Lung (tissue), 12 donors: Measurements from ENCODE around the gene SDS. TPM values are rescaled to one million over a fixed set of nuclear protein-coding genes. Genes with fewer than 3 reads are reported as not detected.

Experiments used
- ATAC-seq: fragments of 200-7000 bp; cut with Tn5 transposase; one replicate; pipeline ENCODE4 v1.9.1; 2020; ENCODE audit warnings: moderate number of reproducible peaks; ENCODE audit not compliant: insufficient read depth, low FRiP score
- DNase-seq, 3 donors: peaks; one replicate each; pipeline ENCODE4 v3.0.0-alpha.2; 2013 to 2017
- H3K27ac ChIP-seq, 2 donors: one replicate each; pipeline ENCODE4 v1.5.1; 2013; ENCODE audit warnings: mild to moderate bottlenecking in 2 of 2, moderate library complexity in 2 of 2, control low read depth in 1 of 2, inconsistent platforms in 1 of 2, low read depth in 1 of 2, low read length in 1 of 2
- H3K27me3 ChIP-seq, 3 donors: one replicate each; pipeline ENCODE4 v1.5.1; 2013; ENCODE audit warnings: low read length in 2 of 3; ENCODE audit not compliant: control insufficient read depth in 3 of 3, insufficient read depth in 3 of 3
- H3K36me3 ChIP-seq, 4 donors: one replicate each; pipeline ENCODE4 v1.5.1; 2013; ENCODE audit warnings: low read length in 4 of 4, mild to moderate bottlenecking in 1 of 4, moderate library complexity in 1 of 4; ENCODE audit not compliant: control insufficient read depth in 4 of 4, insufficient read depth in 4 of 4
- H3K4me1 ChIP-seq, 5 donors: one replicate each; pipeline ENCODE4 v1.5.1; 2013; ENCODE audit warnings: low read length in 5 of 5, mild to moderate bottlenecking in 2 of 5, moderate library complexity in 1 of 5; ENCODE audit not compliant: control insufficient read depth in 5 of 5, insufficient read depth in 5 of 5
- H3K4me3 ChIP-seq: one replicate; pipeline ENCODE4 v1.5.1; 2013; ENCODE audit warnings: mild to moderate bottlenecking, control low read depth, moderate library complexity
- H3K9ac ChIP-seq, 2 donors: one replicate each; pipeline ENCODE4 v1.5.1; 2013; ENCODE audit warnings: low read length in 2 of 2, control low read depth in 1 of 2; ENCODE audit not compliant: insufficient read depth in 1 of 2
- H3K9me3 ChIP-seq, 4 donors: one replicate each; pipeline ENCODE4 v1.5.1; 2013; ENCODE audit warnings: low read length in 3 of 4, mild to moderate bottlenecking in 1 of 4, moderate library complexity in 1 of 4; ENCODE audit not compliant: control insufficient read depth in 4 of 4, insufficient read depth in 3 of 4
- CTCF ChIP-seq: IDR thresholded peaks from 2 replicates; pipeline ENCODE4 v1.5.1; 2012; ENCODE audit warnings: mild to moderate bottlenecking; ENCODE audit errors: control extremely low read depth, extremely low read depth
- WGBS, 2 donors: extraction: QIAGEN DNeasy Blood & Tissue Kit; methylation state at CpG; one replicate each; pipeline ENCODE4 v1.1.7; 2013; 5-methylcytosine and 5-hydroxymethylcytosine counted together
- polyA plus RNA-seq, 2 donors: library from polyadenylated mRNA; stranded (reverse); fragments of 200-250 nt; gene quantifications; one replicate each; pipeline ENCODE4 v1.2.1, GENCODE V29; 2013
- total RNA-seq, 2 donors: library from RNA; depleted of rRNA in 1 of 2; stranded (reverse); fragments of >200 nt in 1 of 2; gene quantifications; one replicate each; pipeline ENCODE4 v1.2.1, GENCODE V29; 2014 to 2021
- donor health status: control.
- donor health status: control.
- donor health status: Bipolar disorder and iron deficiency.
- donor health status: healthy.
- donor health status: DM: yes; HTN: yes; CAD: no.

Gene SDS
- total and polyA plus RNA-seq, 4 donors, result 0.20 to 8.4 (median 2.1) TPM

GRCh38 chr12:113424915-113425823 is 21.5 kb upstream of the SDS start:
- peak; percentile 55 for TF ChIP-seq CTCF
- DNase-seq, result peak; percentile 28 to 55 (median 40)
- no peak for ATAC-seq
- Histone ChIP-seq H3K9me3 (peaks cover 0 to under 1% (median 0%) of the 10 kb centered on the region in 4 donors), H3K27ac (no peak overlapping the region), H3K4me3 (no peak overlapping the region), H3K4me1 (peaks cover 0 to 6% (median 0%) of the 10 kb centered on the region in 5 donors), H3K27me3 (no peaks in the 10 kb centered on the region), H3K36me3 (no peaks in the 10 kb centered on the region), H3K9ac (no peak overlapping the region)
- 57 to 61% methylated on average over 20 of the region's 20 CpGs for WGBS, 2 donors

DNA sequence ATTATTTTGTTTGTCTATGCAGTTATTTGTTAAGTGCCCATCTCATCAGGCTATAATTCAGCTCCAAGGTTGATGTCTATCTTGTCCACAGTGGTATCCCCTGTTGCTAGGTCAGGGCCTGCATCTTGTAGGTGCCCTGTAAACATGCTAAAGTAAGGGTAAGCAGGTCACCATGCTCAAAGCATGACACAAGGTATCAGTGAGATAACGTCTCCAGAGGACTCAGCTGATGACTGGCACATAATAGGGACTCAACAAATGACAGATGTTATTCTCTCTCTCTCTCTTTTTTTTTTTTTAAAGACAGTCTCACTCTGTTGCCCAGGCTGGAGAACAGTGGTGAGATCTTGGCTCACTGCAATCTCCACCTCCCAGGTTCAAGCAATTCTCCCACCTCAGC is 20.8 kb upstream of the SDS start:
- H3K4me1 ChIP-seq, result peaks cover 0 to 6% (median 0%) of the 10 kb centered on the region in 5 donors
- DNase-seq (no peak), ATAC-seq (no peak)
- no peaks in the 10 kb centered on the region for H3K36me3 ChIP-seq
- 79 to 87% methylated on average over 1 of the region's 1 CpG for WGBS, 2 donors
- H3K4me3 ChIP-seq, result no peak overlapping the region
- no peaks in the 10 kb centered on the region for H3K9me3 ChIP-seq
- TF ChIP-seq CTCF, result no peak
- no peak overlapping the region for H3K27ac ChIP-seq
- no peak overlapping the region for H3K9ac ChIP-seq
- H3K27me3 ChIP-seq, result no peaks in the 10 kb centered on the region

DNA sequence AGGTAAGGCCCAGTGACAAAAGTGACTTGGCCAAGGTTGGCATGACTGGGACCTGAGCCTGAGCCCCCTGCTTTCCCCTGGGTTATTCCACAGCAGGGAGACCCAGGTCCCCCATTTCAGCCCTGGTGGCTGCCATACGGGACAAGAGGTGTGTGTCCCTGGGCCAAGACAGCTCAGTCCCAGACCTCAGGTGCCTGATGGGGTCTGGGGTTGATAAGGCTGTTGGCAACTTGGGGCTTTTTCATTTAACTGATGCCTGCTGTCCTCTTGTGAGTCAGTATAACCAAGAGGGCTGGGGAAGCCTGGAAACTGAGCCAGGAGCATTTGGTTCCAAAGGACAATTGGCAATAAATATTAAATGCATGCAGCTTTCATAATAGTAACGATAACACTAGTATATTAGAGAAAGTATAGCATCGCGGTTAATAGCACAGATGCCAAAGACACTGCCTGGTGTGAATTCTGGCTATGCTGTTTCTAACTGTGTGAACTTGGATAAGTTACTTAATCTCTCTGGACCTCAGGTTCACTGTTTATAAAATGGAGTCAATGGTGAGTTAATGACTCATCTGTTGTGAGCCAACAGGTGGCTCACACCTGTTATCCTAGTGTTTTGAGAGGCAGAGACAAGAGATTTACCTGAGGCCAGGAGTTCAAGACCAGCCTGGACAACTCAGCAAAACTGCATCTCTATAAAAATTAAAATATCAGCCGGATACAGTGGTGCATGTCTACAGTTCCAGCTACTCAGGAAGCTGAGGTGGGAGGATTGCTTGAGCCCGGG is 19.4 kb upstream of the SDS start:
- H3K27me3 ChIP-seq, result no peaks in the 10 kb centered on the region

More for the DNA sequence above, 19.4 kb upstream of the SDS start:
- Histone ChIP-seq H3K4me3 (peak overlapping the region; percentile 47), H3K9ac (peak overlapping the region; percentile 75 to 85), H3K36me3 (no peaks in the 10 kb centered on the region), H3K4me1 (peaks cover 0 to 6% (median 0%) of the 10 kb centered on the region in 5 donors), H3K9me3 (no peaks in the 10 kb centered on the region), H3K27ac (peak overlapping the region in 1 of 2 donors; percentile 40)
- ATAC-seq, result no peak
- no peak for DNase-seq
- WGBS, 2 donors, result 87 to 89% methylated on average over 6 of the region's 6 CpGs
- no peak for TF ChIP-seq CTCF
